H1 (cell line): ENCODE measurements around the gene HIVEP3. TPM values are rescaled to one million over a fixed set of nuclear protein-coding genes. Genes with fewer than 3 reads are reported as not detected.
A peak's percentile ranks its signal among the peaks of the same experiment; 100 is the strongest.

Experiments
- CTCF ChIA-PET: fragments of 300-600 bp; sonication (Branson Sonifier 250); formaldehyde crosslinking; loops from one replicate; lab custom pipeline; 2021; ENCODE audit not compliant: partially characterized antibody; lab: Charles Lee
- POLR2A ChIA-PET: fragments of 300-600 bp; sonication (Branson Sonifier 250); formaldehyde crosslinking; loops from one replicate; lab custom pipeline; 2021; ENCODE audit warnings: inconsistent platforms; ENCODE audit not compliant: partially characterized antibody; lab: Charles Lee
- DNase-seq, 2 experiments: peaks; one replicate each; pipeline versions ENCODE4 v3.0.0 to v3.0.0-alpha.2; 2010 to 2022; ENCODE audit warnings: low spot score in 2 of 2, low read depth in 1 of 2, mixed read lengths in 1 of 2
- FAIRE-seq: peaks from 2 replicates; lab custom pipeline; 2011; peaks lifted over from hg19 to GRCh38; lab: Jason Lieb, UNC
- H2AFZ ChIP-seq: 2 replicates; pipeline ENCODE4 v1.8.1; 2012; ENCODE audit warnings: low read length, inconsistent platforms
- H2AK5ac ChIP-seq: 2 replicates; pipeline ENCODE4 v1.6.1; 2013; ENCODE audit warnings: low read depth, low read length
- H2BK120ac ChIP-seq: replicated peaks from 2 replicates; pipeline ENCODE3; 2013; ENCODE audit warnings: low read depth, low read length, inconsistent platforms
- H2BK12ac ChIP-seq: 2 replicates; pipeline ENCODE4 v1.6.1; 2013; ENCODE audit warnings: low read depth, low read length
- H2BK15ac ChIP-seq: 2 replicates; pipeline ENCODE4 v1.6.1; 2013; ENCODE audit warnings: low read length
- H2BK20ac ChIP-seq: 2 replicates; pipeline ENCODE4 v1.6.1; 2013; ENCODE audit warnings: low read length
- H2BK5ac ChIP-seq: 2 replicates; pipeline ENCODE4 v1.6.1; 2013; ENCODE audit warnings: low read depth, low read length
- H3K14ac ChIP-seq: 2 replicates; pipeline ENCODE4 v1.6.1; 2013; ENCODE audit warnings: inconsistent platforms; ENCODE audit not compliant: insufficient read length
- H3K18ac ChIP-seq: 2 replicates; pipeline ENCODE4 v1.6.1; 2013; ENCODE audit warnings: low read length; ENCODE audit errors: extremely low read depth
- H3K23ac ChIP-seq: 2 replicates; pipeline ENCODE4 v1.6.1; 2013; ENCODE audit warnings: inconsistent platforms; ENCODE audit not compliant: insufficient read length
- H3K23me2 ChIP-seq: 2 replicates; pipeline ENCODE4 v1.6.1; 2013; ENCODE audit warnings: low read depth, low read length
- H3K27ac ChIP-seq: 2 replicates; pipeline ENCODE4 v1.6.1; 2011; ENCODE audit warnings: low read depth, low read length, inconsistent platforms
- H3K27me3 ChIP-seq, 4 experiments: replicated peaks in 1 of 4; 1 replicate in 1 of 4; 2 replicates in 3 of 4; pipeline versions ENCODE4 v1.6.1 to v1.8.1; 2011 to 2013; ENCODE audit warnings: low read length in 3 of 4, mild to moderate bottlenecking in 3 of 4, inconsistent platforms in 2 of 4, mixed read lengths in 2 of 4, moderate library complexity in 1 of 4; ENCODE audit not compliant: control insufficient read depth in 3 of 4, insufficient read depth in 3 of 4; ENCODE audit errors: extremely low read depth in 1 of 4
- H3K36me3 ChIP-seq, 4 experiments: 2 replicates each; pipeline versions ENCODE4 v1.6.1 to v1.8.1; 2011 to 2013; ENCODE audit warnings: mild to moderate bottlenecking in 4 of 4, low read length in 3 of 4, moderate library complexity in 2 of 4, control low read depth in 1 of 4, inconsistent platforms in 1 of 4; ENCODE audit not compliant: insufficient read depth in 4 of 4, control insufficient read depth in 2 of 4
- H3K4ac ChIP-seq: replicated peaks from 2 replicates; pipeline ENCODE3; 2013; ENCODE audit warnings: low read length, low read depth, mixed read lengths, inconsistent platforms; ENCODE audit not compliant: insufficient read length
- H3K4me1 ChIP-seq, 4 experiments: replicated peaks in 1 of 4; 1 replicate in 1 of 4; 2 replicates in 3 of 4; pipeline versions ENCODE4 v1.6.1 to v1.8.1; 2011 to 2013; ENCODE audit warnings: low read length in 3 of 4, inconsistent platforms in 2 of 4, mixed read lengths in 1 of 4; ENCODE audit not compliant: insufficient read depth in 4 of 4, control insufficient read depth in 3 of 4
- H3K4me2 ChIP-seq, 2 experiments: 2 replicates each; pipeline versions ENCODE4 v1.6.1 to v1.8.1; 2011 to 2013; ENCODE audit warnings: low read depth in 2 of 2, low read length in 2 of 2, control low read depth in 1 of 2, inconsistent platforms in 1 of 2, mild to moderate bottlenecking in 1 of 2; ENCODE audit not compliant: insufficient read depth in 1 of 2
- H3K4me3 ChIP-seq, 4 experiments: fragments of 200-600, 300-600 bp in 1 of 4; sonication (generic), shearing (Covaris generic), sonication (Bioruptor Twin) in 1 of 4; 2 replicates each; pipeline versions ENCODE4 v1.5.1 to v1.8.1; 2011 to 2016; ENCODE audit warnings: low read length in 4 of 4, low read depth in 3 of 4, control low read depth in 2 of 4, inconsistent platforms in 2 of 4, mild to moderate bottlenecking in 2 of 4, mixed read lengths in 1 of 4, moderate library complexity in 1 of 4; ENCODE audit not compliant: insufficient read depth in 2 of 4; ENCODE audit errors: extremely low read depth in 1 of 4
- H3K56ac ChIP-seq: replicated peaks from 2 replicates; pipeline ENCODE3; 2013; ENCODE audit warnings: low read depth, mild to moderate bottlenecking, mixed read lengths, low read length, inconsistent platforms; ENCODE audit not compliant: insufficient read length
- H3K79me1 ChIP-seq: 2 replicates; pipeline ENCODE4 v1.6.1; 2013; ENCODE audit warnings: low read depth, low read length, control low read depth
- H3K79me2 ChIP-seq, 2 experiments: 2 replicates each; pipeline versions ENCODE4 v1.6.1 to v1.8.1; 2012 to 2013; ENCODE audit warnings: low read length in 2 of 2, mild to moderate bottlenecking in 2 of 2, inconsistent platforms in 1 of 2; ENCODE audit not compliant: insufficient read depth in 2 of 2, control insufficient read depth in 1 of 2
- H3K9ac ChIP-seq, 4 experiments: replicated peaks in 1 of 4; 1 replicate in 1 of 4; 2 replicates in 3 of 4; pipeline versions ENCODE4 v1.6.1 to v1.8.1; 2011 to 2013; ENCODE audit warnings: low read depth in 3 of 4, low read length in 3 of 4, control low read depth in 2 of 4, mild to moderate bottlenecking in 2 of 4, moderate library complexity in 2 of 4, inconsistent platforms in 1 of 4; ENCODE audit errors: extremely low read depth in 1 of 4
- H3K9me3 ChIP-seq, 2 experiments: 2 replicates each; pipeline versions ENCODE4 v1.6.1 to v1.8.1; 2012 to 2013; ENCODE audit warnings: mild to moderate bottlenecking in 2 of 2, moderate library complexity in 2 of 2, control low read depth in 1 of 2, inconsistent platforms in 1 of 2, low read depth in 1 of 2, low read length in 1 of 2, mixed read lengths in 1 of 2; ENCODE audit not compliant: insufficient read depth in 2 of 2
- H4K20me1 ChIP-seq, 2 experiments: replicated peaks in 1 of 2; 2 replicates each; pipeline versions ENCODE3 to v1.8.1; 2011 to 2013; ENCODE audit warnings: inconsistent platforms in 2 of 2, low read length in 2 of 2, mild to moderate bottlenecking in 1 of 2; ENCODE audit not compliant: insufficient read depth in 2 of 2, control insufficient read depth in 1 of 2
- H4K5ac ChIP-seq: 2 replicates; pipeline ENCODE4 v1.6.1; 2013; ENCODE audit warnings: low read length, low read depth, mixed read lengths, inconsistent platforms; ENCODE audit not compliant: insufficient read length
- H4K8ac ChIP-seq: 2 replicates; pipeline ENCODE4 v1.8.0; 2013; ENCODE audit warnings: mild to moderate bottlenecking, moderate library complexity, low read length, inconsistent platforms; ENCODE audit not compliant: insufficient read depth; ENCODE audit errors: extremely low read depth
- H4K91ac ChIP-seq: replicated peaks from 2 replicates; pipeline ENCODE3; 2013; ENCODE audit warnings: low read length, mixed read lengths, inconsistent platforms; ENCODE audit not compliant: insufficient read length
- FOSL1 ChIP-seq: IDR thresholded peaks from 2 replicates; pipeline ENCODE4 v1.6.1; 2011; ENCODE audit warnings: mild to moderate bottlenecking, low read depth, low read length, moderate library complexity; ENCODE audit not compliant: insufficient read depth
- RAD21 ChIP-seq, 2 experiments: IDR thresholded peaks in 1 of 2; conservative IDR thresholded peaks in 1 of 2; 2 replicates each; pipeline ENCODE4 v1.6.1; 2011; ENCODE audit warnings: low read depth in 2 of 2, low read length in 2 of 2, improper control_type of control experiment in 1 of 2, inconsistent platforms in 1 of 2, mild to moderate bottlenecking in 1 of 2, moderate library complexity in 1 of 2
- WGBS, 2 experiments: shearing (Covaris generic) in 1 of 2; methylation state at CpG; one replicate each; pipeline versions ENCODE4 v1.1.6 to v1.1.7; 2013 to 2015; ENCODE audit warnings: low lambda C conversion rate in 2 of 2, mixed read lengths in 2 of 2, inconsistent platforms in 1 of 2, low coverage in 1 of 2, missing lambda C conversion rate in 1 of 2; ENCODE audit not compliant: insufficient replicate concordance in 2 of 2, insufficient coverage in 1 of 2, insufficient read length in 1 of 2; ENCODE audit errors: extremely low coverage in 1 of 2, missing lambda C conversion rate in 1 of 2; 5-methylcytosine and 5-hydroxymethylcytosine counted together
- polyA plus RNA-seq, 7 experiments: library from polyadenylated mRNA; depleted of rRNA in 3 of 7; stranded (reverse) in 5 of 7; unstranded in 2 of 7; fragments of >200 nt in 5 of 7; fragments of 200-250 nt in 2 of 7; gene quantifications; 1 replicate in 5 of 7; 2 replicates in 1 of 7; 4 replicates in 1 of 7; pipeline versions ENCODE4 v1.2.1 to v1.2.3, GENCODE V29; 2011 to 2013; ENCODE audit warnings: missing spikeins in 2 of 7, mixed read lengths in 2 of 7
- total RNA-seq: library from RNA; stranded (reverse); fragmentation: NEBNext Ultra II Directional; extraction: Animal tissue kit (Norgen Biotek cat#: 25700); gene quantifications from 2 replicates; pipeline ENCODE4 v1.2.1, GENCODE V29; 2021
- TF ChIP-seq, protein P1 (sequence below), 3 experiments: IDR thresholded peaks; 1 replicate in 2 of 3; 2 replicates in 1 of 3; pipeline versions ENCODE4 v1.5.1 to v1.6.1; 2011; ENCODE audit warnings: low read length in 3 of 3, mild to moderate bottlenecking in 3 of 3, inconsistent platforms in 2 of 3, low read depth in 1 of 3, moderate library complexity in 1 of 3; ENCODE audit not compliant: insufficient read depth in 1 of 3; ENCODE audit errors: control extremely low read depth in 1 of 3

HIVEP3 gene
- total and polyA plus RNA-seq, 2 of the 8 experiments (the other 6 are each of a cell fraction or from before 2014, with no cell fraction given): 0.24 to 0.69 TPM

DNA sequence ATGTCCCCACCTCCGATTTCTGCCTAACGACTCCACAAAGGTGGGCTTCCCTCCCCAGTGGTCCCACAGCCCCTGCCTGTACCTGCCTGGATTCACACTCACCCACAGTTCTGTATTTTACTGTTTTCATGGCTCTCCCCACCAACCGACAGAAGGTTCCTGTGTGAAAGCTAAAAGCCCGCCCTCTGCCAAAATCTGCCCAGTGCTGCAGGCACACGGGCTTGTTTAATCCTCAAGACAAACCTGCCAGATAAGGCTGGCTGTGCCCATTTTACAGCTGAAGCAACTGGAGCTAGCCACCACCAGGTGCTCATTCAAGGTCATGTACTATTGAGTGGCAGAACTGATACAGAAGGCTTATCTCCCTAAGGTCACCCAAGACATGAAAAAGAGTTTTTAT lies 114.5 kb downstream of the HIVEP3 start:
- H3K23ac ChIP-seq: no peak overlapping the region
- DNase-seq (no peak), FAIRE-seq (no peak)
- peaks cover 0 to 4% (median 1%) of the 10 kb centered on the region in 4 experiments; a peak in 3 of 7 replicates for H3K4me1 ChIP-seq
- WGBS, 2 experiments: 84% methylated on average over 5 of the region's 5 CpGs; no CpG with 5 or more reads in 1 of the 2 experiments
- no peak overlapping the region for H2AK5ac ChIP-seq
- no peak overlapping the region for H2BK15ac ChIP-seq
- no peak overlapping the region for H4K91ac ChIP-seq
- H2BK120ac ChIP-seq: no peak overlapping the region
- no peak overlapping the region for H4K5ac ChIP-seq
- no peaks in the 10 kb centered on the region for H3K23me2 ChIP-seq
- H3K4me3 ChIP-seq: no peak overlapping the region
- H3K27me3 ChIP-seq: no peaks in the 10 kb centered on the region
- TF ChIP-seq, protein P1, sequence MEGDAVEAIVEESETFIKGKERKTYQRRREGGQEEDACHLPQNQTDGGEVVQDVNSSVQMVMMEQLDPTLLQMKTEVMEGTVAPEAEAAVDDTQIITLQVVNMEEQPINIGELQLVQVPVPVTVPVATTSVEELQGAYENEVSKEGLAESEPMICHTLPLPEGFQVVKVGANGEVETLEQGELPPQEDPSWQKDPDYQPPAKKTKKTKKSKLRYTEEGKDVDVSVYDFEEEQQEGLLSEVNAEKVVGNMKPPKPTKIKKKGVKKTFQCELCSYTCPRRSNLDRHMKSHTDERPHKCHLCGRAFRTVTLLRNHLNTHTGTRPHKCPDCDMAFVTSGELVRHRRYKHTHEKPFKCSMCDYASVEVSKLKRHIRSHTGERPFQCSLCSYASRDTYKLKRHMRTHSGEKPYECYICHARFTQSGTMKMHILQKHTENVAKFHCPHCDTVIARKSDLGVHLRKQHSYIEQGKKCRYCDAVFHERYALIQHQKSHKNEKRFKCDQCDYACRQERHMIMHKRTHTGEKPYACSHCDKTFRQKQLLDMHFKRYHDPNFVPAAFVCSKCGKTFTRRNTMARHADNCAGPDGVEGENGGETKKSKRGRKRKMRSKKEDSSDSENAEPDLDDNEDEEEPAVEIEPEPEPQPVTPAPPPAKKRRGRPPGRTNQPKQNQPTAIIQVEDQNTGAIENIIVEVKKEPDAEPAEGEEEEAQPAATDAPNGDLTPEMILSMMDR (IDR thresholded peaks at IDR 0.05; ENCODE audit: control extremely low read depth in 1 of 3, insufficient read depth in 1 of 3, low read depth in 1 of 3, low read length in 3 of 3): peak in 1 of 3 experiments; percentile 18; a peak in 2 of 4 replicates
- TF ChIP-seq RAD21 (IDR thresholded peaks at IDR 0.05 in 1 of 2, conservative IDR thresholded peaks at IDR 0.05 in 1 of 2; ENCODE audit: low read depth in 2 of 2, low read length in 2 of 2) (peak in 1 of 2 experiments; percentile 9; a peak in 1 of 4 replicates), FOSL1 (no peak)
- POLR2A ChIA-PET: no interaction called here
- H3K56ac ChIP-seq: no peak overlapping the region
- H3K79me1 ChIP-seq: no peaks in the 10 kb centered on the region; the same call in 1 of the 2 replicates
- no peak overlapping the region for H3K4ac ChIP-seq
- no peak overlapping the region for H2BK12ac ChIP-seq
- no peak overlapping the region for H3K27ac ChIP-seq
- no peak overlapping the region for H3K4me2 ChIP-seq
- no peak overlapping the region for H3K18ac ChIP-seq
- no peaks in the 10 kb centered on the region for H3K36me3 ChIP-seq
- H2AFZ ChIP-seq: no peak overlapping the region
- CTCF ChIA-PET: interaction anchor here (0.9 to 1.4 kb wide), 2 partner anchors 62 to 372 kb away, joined by 3 read pairs; no protein-coding TSS in a partner anchor
- no peak overlapping the region for H2BK5ac ChIP-seq
- H2BK20ac ChIP-seq: no peak overlapping the region
- H3K14ac ChIP-seq: no peak overlapping the region
- H3K79me2 ChIP-seq: no peaks in the 10 kb centered on the region
- no peaks in the 10 kb centered on the region for H4K20me1 ChIP-seq
- no peak overlapping the region for H4K8ac ChIP-seq
- H3K9me3 ChIP-seq: no peaks in the 10 kb centered on the region
- H3K9ac ChIP-seq: no peak overlapping the region
